Measurements from ENCODE around the gene LCE2C.

DNA sequence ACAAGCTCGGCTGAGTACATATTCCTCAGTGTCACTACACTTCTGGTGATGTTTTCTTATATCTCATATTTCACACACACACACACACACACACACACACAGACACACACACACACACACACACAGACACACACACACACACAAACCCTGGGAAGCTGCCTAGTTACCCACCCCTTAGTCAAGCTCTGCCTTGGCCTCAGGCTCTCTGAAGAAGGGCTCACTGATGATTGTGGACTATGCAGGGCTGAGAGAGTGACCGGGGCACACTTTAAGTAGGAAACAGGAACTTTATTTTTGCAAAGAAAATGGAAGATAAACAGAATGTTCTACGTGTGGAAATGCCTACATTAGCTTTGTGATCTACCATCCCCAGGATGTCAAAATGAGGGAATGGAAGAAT, 31.1 kb upstream of the LCE2C start:
- TF ChIP-seq CTCF (IDR thresholded peaks at IDR 0.05) (no peak), POLR2AphosphoS5 (IDR thresholded peaks at IDR 0.05) (no peak)
